Fibroblast of lung (primary cell): ENCODE results near the gene TMEM147. TPM values are rescaled to one million over a fixed set of nuclear protein-coding genes. Genes with fewer than 3 reads are reported as not detected.

Source experiments
- DNase-seq, 2 donors: peaks; one replicate each; pipeline versions ENCODE4 v3.0.0 to v3.0.0-alpha.2; 2010; ENCODE audit warnings: low read depth in 2 of 2
- H2AFZ ChIP-seq: 2 replicates; pipeline ENCODE4 v1.5.1; 2012; ENCODE audit warnings: low read length, control low read depth, inconsistent platforms
- H3K27ac ChIP-seq: 2 replicates; pipeline ENCODE4 v1.5.1; 2011; ENCODE audit warnings: low read length, control low read depth; ENCODE audit not compliant: insufficient read depth
- H3K27me3 ChIP-seq: 2 replicates; pipeline ENCODE4 v1.5.1; 2011; ENCODE audit warnings: mild to moderate bottlenecking, low read length; ENCODE audit not compliant: control insufficient read depth, insufficient read depth
- H3K36me3 ChIP-seq: 2 replicates; pipeline ENCODE4 v1.5.1; 2011; ENCODE audit warnings: low read length; ENCODE audit not compliant: control insufficient read depth, insufficient read depth
- H3K4me1 ChIP-seq: 2 replicates; pipeline ENCODE4 v1.5.1; 2011; ENCODE audit warnings: low read length; ENCODE audit not compliant: control insufficient read depth, insufficient read depth; ENCODE audit errors: extremely low read depth
- H3K4me2 ChIP-seq: 2 replicates; pipeline ENCODE4 v1.5.1; 2011; ENCODE audit warnings: low read length, control low read depth; ENCODE audit not compliant: insufficient read depth; ENCODE audit errors: extremely low read depth
- H3K4me3 ChIP-seq, 4 experiments: fragments of 200-600 bp in 1 of 4; sonication (generic) in 1 of 4; replicated peaks in 1 of 4; 2 replicates each; pipeline ENCODE4 v1.5.1; 2011 to 2016; ENCODE audit warnings: low read length in 4 of 4, low read depth in 3 of 4, mild to moderate bottlenecking in 3 of 4, control low read depth in 2 of 4, inconsistent platforms in 1 of 4, mixed read lengths in 1 of 4; ENCODE audit not compliant: insufficient read depth in 1 of 4; ENCODE audit errors: control extremely low read depth in 1 of 4
- H3K79me2 ChIP-seq: 2 replicates; pipeline ENCODE4 v1.5.1; 2012; ENCODE audit warnings: mild to moderate bottlenecking, low read length, inconsistent platforms; ENCODE audit not compliant: control insufficient read depth, insufficient read depth
- H3K9ac ChIP-seq: 2 replicates; pipeline ENCODE4 v1.5.1; 2011; ENCODE audit warnings: mild to moderate bottlenecking, low read length, control low read depth; ENCODE audit not compliant: insufficient read depth
- H3K9me3 ChIP-seq: 2 replicates; pipeline ENCODE4 v1.5.1; 2012; ENCODE audit warnings: low read depth, low read length; ENCODE audit not compliant: control insufficient read depth, insufficient read depth
- H4K20me1 ChIP-seq: 2 replicates; pipeline ENCODE4 v1.5.1; 2011; ENCODE audit warnings: low read length; ENCODE audit not compliant: control insufficient read depth, insufficient read depth; ENCODE audit errors: extremely low read depth
- EZH2 ChIP-seq: IDR thresholded peaks from 2 replicates; pipeline ENCODE4 v1.5.1; 2012; ENCODE audit warnings: low read length, control low read depth, mild to moderate bottlenecking; ENCODE audit errors: missing control alignments
- polyA plus RNA-seq, 2 donors: library from polyadenylated mRNA; depleted of rRNA in 1 of 2; stranded (reverse) in 1 of 2; unstranded in 1 of 2; fragments of >200 nt; gene quantifications; 2 replicates each; pipeline ENCODE4 v1.2.1, GENCODE V29; 2011 to 2012; ENCODE audit warnings: missing spikeins in 1 of 2
- total RNA-seq: library from RNA; depleted of rRNA; stranded (reverse); fragments of >200 nt; gene quantifications from 2 replicates; pipeline ENCODE4 v1.2.1, GENCODE V29; 2014
- TF ChIP-seq, protein P1 (sequence below), 2 donors: IDR thresholded peaks in 1 of 2; conservative IDR thresholded peaks in 1 of 2; 1 replicate in 1 of 2; 2 replicates in 1 of 2; pipeline ENCODE4 v1.5.1; 2011 to 2012; ENCODE audit warnings: low read length in 2 of 2, control low read depth in 1 of 2, inconsistent platforms in 1 of 2, low read depth in 1 of 2, mild to moderate bottlenecking in 1 of 2

Gene TMEM147
- total and polyA plus RNA-seq, 2 donors (not counting 1 experiment from before 2014, with no cell fraction given): 72.4 to 79.6 TPM

DNA sequence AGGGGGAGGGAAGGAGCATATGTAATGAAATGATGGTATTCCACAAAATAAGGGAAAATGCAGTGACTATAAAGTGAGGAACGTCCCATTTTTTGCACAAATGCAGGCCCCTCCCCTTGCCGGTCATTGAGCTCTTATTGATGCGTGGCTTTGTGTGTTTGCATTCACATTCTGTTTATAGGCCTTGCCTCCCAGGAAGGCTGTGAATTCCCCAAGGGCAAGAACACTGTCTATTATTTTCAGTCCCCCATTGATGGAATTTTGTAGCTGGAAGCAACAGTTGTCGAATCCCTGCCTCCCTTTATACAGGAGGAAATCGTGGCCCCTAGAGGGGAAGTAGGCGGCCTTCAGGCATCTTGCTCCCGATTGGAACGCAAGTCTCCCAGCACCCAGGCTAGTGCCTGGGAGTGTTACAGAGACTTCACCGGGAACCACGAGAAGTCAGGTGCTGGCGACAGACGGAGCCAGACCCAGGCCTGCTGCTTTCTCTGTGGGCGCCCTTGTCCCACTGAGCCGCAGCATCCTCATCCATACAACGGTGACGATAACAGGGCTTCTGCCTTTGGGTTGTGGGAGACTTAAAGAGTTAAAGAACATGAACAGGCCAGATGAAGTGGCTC, 24.2 kb upstream of the TMEM147 start:
- Histone ChIP-seq H3K4me3 (no peak overlapping the region), H3K4me2 (no peak overlapping the region), H3K27me3 (no peaks in the 10 kb centered on the region), H3K27ac (no peak overlapping the region), H3K9ac (no peak overlapping the region), H3K4me1 (peaks cover 6% of the 10 kb centered on the region), H3K36me3 (no peaks in the 10 kb centered on the region), H3K9me3 (no peaks in the 10 kb centered on the region), H3K79me2 (no peaks in the 10 kb centered on the region), H4K20me1 (no peaks in the 10 kb centered on the region), H2AFZ (no peak overlapping the region)
- TF ChIP-seq EZH2: no peak
- TF ChIP-seq, protein P1, sequence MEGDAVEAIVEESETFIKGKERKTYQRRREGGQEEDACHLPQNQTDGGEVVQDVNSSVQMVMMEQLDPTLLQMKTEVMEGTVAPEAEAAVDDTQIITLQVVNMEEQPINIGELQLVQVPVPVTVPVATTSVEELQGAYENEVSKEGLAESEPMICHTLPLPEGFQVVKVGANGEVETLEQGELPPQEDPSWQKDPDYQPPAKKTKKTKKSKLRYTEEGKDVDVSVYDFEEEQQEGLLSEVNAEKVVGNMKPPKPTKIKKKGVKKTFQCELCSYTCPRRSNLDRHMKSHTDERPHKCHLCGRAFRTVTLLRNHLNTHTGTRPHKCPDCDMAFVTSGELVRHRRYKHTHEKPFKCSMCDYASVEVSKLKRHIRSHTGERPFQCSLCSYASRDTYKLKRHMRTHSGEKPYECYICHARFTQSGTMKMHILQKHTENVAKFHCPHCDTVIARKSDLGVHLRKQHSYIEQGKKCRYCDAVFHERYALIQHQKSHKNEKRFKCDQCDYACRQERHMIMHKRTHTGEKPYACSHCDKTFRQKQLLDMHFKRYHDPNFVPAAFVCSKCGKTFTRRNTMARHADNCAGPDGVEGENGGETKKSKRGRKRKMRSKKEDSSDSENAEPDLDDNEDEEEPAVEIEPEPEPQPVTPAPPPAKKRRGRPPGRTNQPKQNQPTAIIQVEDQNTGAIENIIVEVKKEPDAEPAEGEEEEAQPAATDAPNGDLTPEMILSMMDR (conservative IDR thresholded peaks at IDR 0.05 in 1 of 2, IDR thresholded peaks at IDR 0.05 in 1 of 2; ENCODE audit: low read depth in 1 of 2, low read length in 2 of 2): no peak
- DNase-seq: no peak

- Histone ChIP-seq H3K36me3 (no peaks in the 10 kb centered on the region), H2AFZ (no peak overlapping the region), H3K4me2 (no peak overlapping the region), H4K20me1 (no peaks in the 10 kb centered on the region), H3K9ac (no peak overlapping the region), H3K9me3 (no peaks in the 10 kb centered on the region), H3K4me1 (peaks cover 6% of the 10 kb centered on the region), H3K27ac (no peak overlapping the region), H3K4me3 (no peak overlapping the region), H3K79me2 (no peaks in the 10 kb centered on the region), H3K27me3 (no peaks in the 10 kb centered on the region)
- no peak for DNase-seq
- TF ChIP-seq EZH2: no peak
- TF ChIP-seq, protein P1 (conservative IDR thresholded peaks at IDR 0.05 in 1 of 2, IDR thresholded peaks at IDR 0.05 in 1 of 2; ENCODE audit: low read depth in 1 of 2, low read length in 2 of 2): no peak
These were observed 22.6 kb upstream of the TMEM147 start for GRCh38 chr19:35522745-35523327.

DNA sequence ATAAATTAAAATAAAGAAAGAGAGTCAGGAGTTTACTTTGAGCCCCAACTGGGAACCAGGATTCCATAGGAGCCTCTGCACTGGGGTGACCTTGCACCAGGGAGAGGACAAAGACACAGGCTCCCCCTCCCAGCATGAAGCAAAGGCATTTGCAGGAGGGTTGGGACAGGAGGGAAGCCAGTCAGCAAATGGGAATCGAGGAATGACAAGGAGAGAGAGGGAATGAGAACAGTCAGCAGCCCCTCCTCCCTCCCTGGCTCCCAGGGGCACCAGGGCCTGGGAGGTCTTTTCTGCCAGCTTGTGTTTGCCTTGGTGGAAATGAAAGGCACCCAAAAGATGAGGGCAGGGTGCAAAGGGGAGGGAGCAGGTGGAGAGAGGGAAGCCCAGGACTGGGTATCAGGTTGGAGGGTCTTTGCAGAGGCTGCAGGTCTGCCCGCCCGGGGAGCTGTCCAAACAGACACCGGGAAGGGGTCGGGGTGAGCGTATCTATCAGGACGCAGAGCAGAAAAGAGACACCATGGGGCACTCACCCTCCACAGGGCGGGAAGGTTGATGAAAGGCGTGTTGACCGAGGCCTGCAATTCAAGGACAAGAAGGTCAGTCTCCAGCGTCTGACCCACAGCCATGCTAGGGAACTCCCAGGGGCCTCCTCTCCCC, 21.1 kb upstream of the TMEM147 start:
- TF ChIP-seq, protein P1 (conservative IDR thresholded peaks at IDR 0.05 in 1 of 2, IDR thresholded peaks at IDR 0.05 in 1 of 2; ENCODE audit: low read depth in 1 of 2, low read length in 2 of 2): no peak
- TF ChIP-seq EZH2: no peak
- H3K9ac ChIP-seq: no peak overlapping the region
- H2AFZ ChIP-seq: no peak overlapping the region
- no peak overlapping the region for H3K4me3 ChIP-seq
- DNase-seq: no peak
- no peaks in the 10 kb centered on the region for H4K20me1 ChIP-seq
- H3K4me2 ChIP-seq: no peak overlapping the region
- H3K27ac ChIP-seq: no peak overlapping the region
- no peaks in the 10 kb centered on the region for H3K9me3 ChIP-seq
- H3K4me1 ChIP-seq: peaks cover 4% of the 10 kb centered on the region
- H3K36me3 ChIP-seq: no peaks in the 10 kb centered on the region
- H3K79me2 ChIP-seq: no peaks in the 10 kb centered on the region
- no peaks in the 10 kb centered on the region for H3K27me3 ChIP-seq
